K562 (cell line): ENCODE measurements around the gene NTM.

Experiments
- BHLHE40 ChIP-seq: IDR thresholded peaks from 2 replicates; pipeline ENCODE4 v1.6.1; 2011; ENCODE audit warnings: low read length, improper control_type of control experiment
- CHD2 ChIP-seq: IDR thresholded peaks from 2 replicates; pipeline ENCODE4 v1.6.1; 2011; ENCODE audit warnings: low read depth, low read length
- CTCF ChIP-seq, 3 experiments: IDR thresholded peaks in 2 of 3; conservative IDR thresholded peaks in 1 of 3; 2 replicates each; pipeline ENCODE4 v1.5.1; 2011 to 2012; ENCODE audit warnings: low read length in 3 of 3, mild to moderate bottlenecking in 3 of 3, control low read depth in 2 of 3, improper control_type of control experiment in 1 of 3, inconsistent platforms in 1 of 3, low read depth in 1 of 3, mixed read lengths in 1 of 3, moderate library complexity in 1 of 3; ENCODE audit not compliant: insufficient read depth in 2 of 3
- EP300 ChIP-seq: IDR thresholded peaks from 2 replicates; pipeline ENCODE4 v1.6.1; 2012; ENCODE audit warnings: low read length, improper control_type of control experiment
- EZH2 ChIP-seq: IDR thresholded peaks from 2 replicates; pipeline ENCODE4 v1.6.1; 2012; ENCODE audit warnings: low read depth, mild to moderate bottlenecking, inconsistent platforms, low read length, borderline replicate concordance
- HNRNPK ChIP-seq: fragments of 200-400 bp; formaldehyde crosslinking; IDR thresholded peaks from one replicate; pipeline ENCODE4 v1.6.1; 2018; ENCODE audit warnings: mild to moderate bottlenecking, low read depth, low read length; ENCODE audit not compliant: poor library complexity, severe bottlenecking
- HNRNPL ChIP-seq: fragments of 200-400 bp; formaldehyde crosslinking; IDR thresholded peaks from 2 replicates; pipeline ENCODE4 v1.6.1; 2017; ENCODE audit warnings: low read depth, mild to moderate bottlenecking, low read length
- MYBL2 ChIP-seq, 2 experiments: fragments of 450-650 bp in 1 of 2; sonication (generic) in 1 of 2; formaldehyde crosslinking in 1 of 2; IDR thresholded peaks; 2 replicates each; pipeline versions ENCODE4 v1.6.1 to v1.8.1; 2017 to 2022; ENCODE audit warnings: borderline replicate concordance in 1 of 2, inconsistent platforms in 1 of 2, low read depth in 1 of 2, mild to moderate bottlenecking in 1 of 2, missing genetic modification reagents in 1 of 2, moderate library complexity in 1 of 2
- POLR2A ChIP-seq: fragments of 450-650 bp; conservative IDR thresholded peaks from 2 replicates; pipeline ENCODE4 v1.6.1; 2016
- PTRF ChIP-seq: fragments of 450-650 bp; IDR thresholded peaks from 2 replicates; pipeline ENCODE4 v1.6.1; 2016; ENCODE audit warnings: mild to moderate bottlenecking, missing genetic modification characterization, missing compliant biosample characterization
- SMARCA5 ChIP-seq: fragments of 450-650 bp; IDR thresholded peaks from 2 replicates; pipeline ENCODE4 v1.6.1; 2016
- ZNF121 ChIP-seq: sonication (generic); formaldehyde crosslinking; conservative IDR thresholded peaks from 2 replicates; pipeline ENCODE4 v1.8.0; 2022; ENCODE audit warnings: missing genetic modification reagents
- ZNF232 ChIP-seq: sonication (generic); formaldehyde crosslinking; IDR thresholded peaks from 2 replicates; pipeline ENCODE4 v1.8.0; 2022; ENCODE audit warnings: mild to moderate bottlenecking, missing genetic modification reagents
- TF ChIP-seq, protein P1 (sequence below): sonication (generic); formaldehyde crosslinking; IDR thresholded peaks from 2 replicates; pipeline ENCODE4 v1.8.0; 2022; ENCODE audit warnings: mild to moderate bottlenecking, missing genetic modification reagents

GRCh38 chr11:131533149-131533548 is 162.7 kb downstream of the NTM start:
- TF ChIP-seq CTCF (IDR thresholded peaks at IDR 0.05 in 2 of 3, conservative IDR thresholded peaks at IDR 0.05 in 1 of 3; ENCODE audit: insufficient read depth in 2 of 3, low read depth in 1 of 3, low read length in 3 of 3) (no peak), EP300 (no peak), SMARCA5 (no peak), PTRF (tag) (no peak), CHD2 (no peak), POLR2A (no peak), HNRNPL (no peak), HNRNPK (no peak), MYBL2 (IDR thresholded peaks at IDR 0.05; ENCODE audit: low read depth) (no peak), MYBL2 (CRISPR knock-in tag; IDR thresholded peaks at IDR 0.05; ENCODE audit: borderline replicate concordance) (no peak), EZH2 (no peak), ZNF232 (CRISPR knock-in tag) (no peak), ZNF121 (CRISPR knock-in tag) (no peak), BHLHE40 (no peak)
- TF ChIP-seq, protein P1, sequence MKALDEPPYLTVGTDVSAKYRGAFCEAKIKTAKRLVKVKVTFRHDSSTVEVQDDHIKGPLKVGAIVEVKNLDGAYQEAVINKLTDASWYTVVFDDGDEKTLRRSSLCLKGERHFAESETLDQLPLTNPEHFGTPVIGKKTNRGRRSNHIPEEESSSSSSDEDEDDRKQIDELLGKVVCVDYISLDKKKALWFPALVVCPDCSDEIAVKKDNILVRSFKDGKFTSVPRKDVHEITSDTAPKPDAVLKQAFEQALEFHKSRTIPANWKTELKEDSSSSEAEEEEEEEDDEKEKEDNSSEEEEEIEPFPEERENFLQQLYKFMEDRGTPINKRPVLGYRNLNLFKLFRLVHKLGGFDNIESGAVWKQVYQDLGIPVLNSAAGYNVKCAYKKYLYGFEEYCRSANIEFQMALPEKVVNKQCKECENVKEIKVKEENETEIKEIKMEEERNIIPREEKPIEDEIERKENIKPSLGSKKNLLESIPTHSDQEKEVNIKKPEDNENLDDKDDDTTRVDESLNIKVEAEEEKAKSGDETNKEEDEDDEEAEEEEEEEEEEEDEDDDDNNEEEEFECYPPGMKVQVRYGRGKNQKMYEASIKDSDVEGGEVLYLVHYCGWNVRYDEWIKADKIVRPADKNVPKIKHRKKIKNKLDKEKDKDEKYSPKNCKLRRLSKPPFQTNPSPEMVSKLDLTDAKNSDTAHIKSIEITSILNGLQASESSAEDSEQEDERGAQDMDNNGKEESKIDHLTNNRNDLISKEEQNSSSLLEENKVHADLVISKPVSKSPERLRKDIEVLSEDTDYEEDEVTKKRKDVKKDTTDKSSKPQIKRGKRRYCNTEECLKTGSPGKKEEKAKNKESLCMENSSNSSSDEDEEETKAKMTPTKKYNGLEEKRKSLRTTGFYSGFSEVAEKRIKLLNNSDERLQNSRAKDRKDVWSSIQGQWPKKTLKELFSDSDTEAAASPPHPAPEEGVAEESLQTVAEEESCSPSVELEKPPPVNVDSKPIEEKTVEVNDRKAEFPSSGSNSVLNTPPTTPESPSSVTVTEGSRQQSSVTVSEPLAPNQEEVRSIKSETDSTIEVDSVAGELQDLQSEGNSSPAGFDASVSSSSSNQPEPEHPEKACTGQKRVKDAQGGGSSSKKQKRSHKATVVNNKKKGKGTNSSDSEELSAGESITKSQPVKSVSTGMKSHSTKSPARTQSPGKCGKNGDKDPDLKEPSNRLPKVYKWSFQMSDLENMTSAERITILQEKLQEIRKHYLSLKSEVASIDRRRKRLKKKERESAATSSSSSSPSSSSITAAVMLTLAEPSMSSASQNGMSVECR (CRISPR knock-in tag): no peak
